ENCODE results near the gene ATP6V0A1.

- TF ChIP-seq CTCF (conservative IDR thresholded peaks at IDR 0.05; ENCODE audit: low read depth, low read length) (no peak), USF2 (IDR thresholded peaks at IDR 0.05; ENCODE audit: low read depth, low read length) (no peak), RAD21 (IDR thresholded peaks at IDR 0.05; ENCODE audit: low read length) (no peak), BHLHE40 (IDR thresholded peaks at IDR 0.05; ENCODE audit: low read depth, low read length) (no peak), POLR2A (IDR thresholded peaks at IDR 0.05; ENCODE audit: low read depth, low read length) (no peak)
Observed at GRCh38 chr17:42530952-42531454, 72.3 kb downstream of the ATP6V0A1 start.

All from IMR-90 (cell line).